ENCODE data around the gene PTPRU.

The PTPRU gene

GRCh38 chr1:29267321-29268070, 31.2 kb downstream of the PTPRU start:
- no peak for DNase-seq

GRCh38 chr1:29269382-29269781, 33.1 kb downstream of the PTPRU start:
- no peak for DNase-seq

GRCh38 chr1:29270929-29271521, 34.7 kb downstream of the PTPRU start:
- no peak for DNase-seq

GRCh38 chr1:29271724-29272123, 35.4 kb downstream of the PTPRU start:
- no peak for DNase-seq

GRCh38 chr1:29272147-29272907, 36.0 kb downstream of the PTPRU start:
- no peak for DNase-seq

GRCh38 chr1:29275435-29275834, 39.1 kb downstream of the PTPRU start:
- no peak for DNase-seq

GRCh38 chr1:29278124-29278523, 41.8 kb downstream of the PTPRU start:
- no peak for DNase-seq

GRCh38 chr1:29279406-29279805, 43.1 kb downstream of the PTPRU start:
- no peak for DNase-seq

GRCh38 chr1:29279951-29280391, 43.6 kb downstream of the PTPRU start:
- DNase-seq, result no peak

- no peak for DNase-seq
Measured at GRCh38 chr1:29280409-29281131, 44.2 kb downstream of the PTPRU start.

GRCh38 chr1:29281571-29281970, 45.2 kb downstream of the PTPRU start:
- no peak for DNase-seq

- DNase-seq, result no peak
Measured at GRCh38 chr1:29282135-29282923, 46.0 kb downstream of the PTPRU start.

GRCh38 chr1:29282924-29283803, 46.8 kb downstream of the PTPRU start:
- peak; percentile 5 to 21 for DNase-seq

- no peak for DNase-seq
Measured at GRCh38 chr1:29283804-29284195, 47.5 kb downstream of the PTPRU start.

GRCh38 chr1:29284286-29284960, 48.1 kb downstream of the PTPRU start:
- no peak for DNase-seq

GRCh38 chr1:29284961-29285560, 48.7 kb downstream of the PTPRU start:
- no peak for DNase-seq

- no peak for DNase-seq
Measured at GRCh38 chr1:29285771-29286170, 49.4 kb downstream of the PTPRU start.

GRCh38 chr1:29286194-29286767, 50.0 kb downstream of the PTPRU start:
- DNase-seq, result no peak

- no peak for DNase-seq
Measured at GRCh38 chr1:29289493-29289892, 53.2 kb downstream of the PTPRU start.
